GOT3 (cell line): ENCODE data around the gene PRKCE.

Source experiments
- DNase-seq: peaks from one replicate; lab custom pipeline; 2025; ENCODE audit warnings: mixed read lengths; lab: John Stamatoyannopoulos, UW

PRKCE gene

GRCh38 chr2:45631955-45632354 is 19.5 kb upstream of the PRKCE start:
- no peak for DNase-seq

GRCh38 chr2:45634223-45634622 is 17.3 kb upstream of the PRKCE start:
- DNase-seq: no peak

GRCh38 chr2:45636008-45636407 is 15.5 kb upstream of the PRKCE start:
- DNase-seq: no peak

- DNase-seq: no peak
Observed at GRCh38 chr2:45637440-45637839, 14.0 kb upstream of the PRKCE start.

GRCh38 chr2:45640576-45640975 is 10.9 kb upstream of the PRKCE start:
- no peak for DNase-seq

- DNase-seq: no peak
Observed at GRCh38 chr2:45643095-45643494, 8.4 kb upstream of the PRKCE start.

- DNase-seq: no peak
Observed at GRCh38 chr2:45643543-45644542, 7.6 kb upstream of the PRKCE start.

GRCh38 chr2:45646289-45646688 is 5.2 kb upstream of the PRKCE start:
- no peak for DNase-seq

- no peak for DNase-seq
Observed at GRCh38 chr2:45647356-45647755, 4.1 kb upstream of the PRKCE start.

GRCh38 chr2:45647986-45648520 is 3.4 kb upstream of the PRKCE start:
- no peak for DNase-seq

- DNase-seq: no peak
Observed at GRCh38 chr2:45648636-45649035, 2.8 kb upstream of the PRKCE start.

- no peak for DNase-seq
Observed at GRCh38 chr2:45649462-45649857, 2.0 kb upstream of the PRKCE start.

GRCh38 chr2:45649858-45650811 is 1.3 kb upstream of the PRKCE start:
- peak; percentile 14 for DNase-seq

- DNase-seq: peak; percentile 75
Observed at GRCh38 chr2:45650851-45651414, 542 bp upstream of the PRKCE start.

GRCh38 chr2:45652090-45653031 is 886 bp downstream of the PRKCE start:
- DNase-seq: no peak

GRCh38 chr2:45653122-45653913 is 1.8 kb downstream of the PRKCE start:
- no peak for DNase-seq

GRCh38 chr2:45654250-45654649 is 2.8 kb downstream of the PRKCE start:
- no peak for DNase-seq

GRCh38 chr2:45661828-45662227 is 10.4 kb downstream of the PRKCE start:
- no peak for DNase-seq

GRCh38 chr2:45664635-45665261 is 13.3 kb downstream of the PRKCE start:
- DNase-seq: no peak
